GM12878 (cell line): ENCODE measurements around the gene PHKB. TPM values are rescaled to one million over a fixed set of nuclear protein-coding genes. Genes with fewer than 3 reads are reported as not detected.

ENCODE experiments used
- ATAC-seq: fragments of 200-7000 bp; cut with Tn5 transposase; 3 replicates; pipeline ENCODE4 v1.9.1; 2020; ENCODE audit warnings: mild to moderate bottlenecking, moderate library complexity
- BruUV-seq: library from RNA; stranded (reverse); fragments of 400-500 nt; replicated peaks from 2 replicates; lab custom pipeline; 2021; lab: Mats Ljungman, UMichigan
- CTCF ChIA-PET: fragments of 300-600 bp; sonication (Branson Sonifier 250); formaldehyde crosslinking; extraction: SDS; loops from one replicate; lab custom pipeline; 2021; ENCODE audit warnings: inconsistent platforms; lab: Yijun Ruan, JAX
- POLR2A ChIA-PET: fragments of 350-600 bp; formaldehyde crosslinking; extraction: SDS; loops from one replicate; lab custom pipeline; 2021; ENCODE audit warnings: inconsistent platforms; lab: Charles Lee
- RAD21 ChIA-PET: fragments of 300-600 bp; sonication (Branson Sonifier 250); formaldehyde crosslinking; loops from one replicate; lab custom pipeline; 2023; ENCODE audit warnings: antibody characterized with exemption; ENCODE audit not compliant: unreplicated experiment; lab: Charles Lee
- SMC1A ChIA-PET: fragments of 300-600 bp; sonication (Branson Sonifier 250); formaldehyde crosslinking; loops from one replicate; lab custom pipeline; 2023; ENCODE audit not compliant: unreplicated experiment, uncharacterized antibody; lab: Charles Lee
- DNase-seq: peaks from one replicate; pipeline ENCODE4 v3.0.0-alpha.2; 2011; ENCODE audit warnings: low read depth, low spot score
- FAIRE-seq: peaks from 3 replicates; lab custom pipeline; 2011; peaks lifted over from hg19 to GRCh38; lab: Jason Lieb, UNC
- H2AFZ ChIP-seq: 2 replicates; pipeline ENCODE4 v1.6.0; 2011; ENCODE audit warnings: low read depth, low read length, control low read depth; ENCODE audit not compliant: control insufficient read depth
- H3K27ac ChIP-seq: 2 replicates; pipeline ENCODE4 v1.5.1; 2011; ENCODE audit warnings: control low read depth; ENCODE audit not compliant: control insufficient read depth, insufficient read depth
- H3K27me3 ChIP-seq, 2 experiments: replicated peaks in 1 of 2; 2 replicates each; pipeline versions ENCODE4 v1.6.0 to v1.6.1; 2011; ENCODE audit warnings: low read length in 1 of 2; ENCODE audit not compliant: control insufficient read depth in 2 of 2, insufficient read depth in 2 of 2
- H3K36me3 ChIP-seq, 2 experiments: 2 replicates each; pipeline ENCODE4 v1.5.1; 2011; ENCODE audit warnings: low read length in 1 of 2; ENCODE audit not compliant: control insufficient read depth in 2 of 2, insufficient read depth in 2 of 2
- H3K4me1 ChIP-seq: 2 replicates; pipeline ENCODE4 v1.6.1; 2011; ENCODE audit warnings: mild to moderate bottlenecking, low read length, moderate library complexity, mixed read lengths; ENCODE audit not compliant: control insufficient read depth, insufficient read depth
- H3K4me2 ChIP-seq: 2 replicates; pipeline ENCODE4 v1.6.0; 2011; ENCODE audit warnings: control low read depth; ENCODE audit not compliant: control insufficient read depth, insufficient read depth
- H3K4me3 ChIP-seq: fragments of 200-600 bp; sonication (generic); 2 replicates; pipeline ENCODE4 v1.5.1; 2016
- H3K79me2 ChIP-seq: 2 replicates; pipeline ENCODE4 v1.6.0; 2011; ENCODE audit warnings: low read length; ENCODE audit not compliant: control insufficient read depth, insufficient read depth
- H3K9ac ChIP-seq: 2 replicates; pipeline ENCODE4 v1.8.0; 2011; ENCODE audit warnings: low read length, control low read depth, mixed read lengths; ENCODE audit not compliant: control insufficient read depth, insufficient read depth
- H3K9me3 ChIP-seq: replicated peaks from 3 replicates; pipeline ENCODE4 v1.5.1; 2011; ENCODE audit warnings: mild to moderate bottlenecking, low read length; ENCODE audit not compliant: control insufficient read depth, insufficient read depth
- H4K20me1 ChIP-seq: 2 replicates; pipeline ENCODE4 v1.6.0; 2011; ENCODE audit not compliant: control insufficient read depth, insufficient read depth
- ATF3 ChIP-seq: IDR thresholded peaks from 2 replicates; pipeline ENCODE4 v1.6.1; 2011; ENCODE audit warnings: low read depth, mild to moderate bottlenecking, low read length, moderate library complexity, borderline replicate concordance; ENCODE audit errors: extremely low read depth
- CREB1 ChIP-seq: IDR thresholded peaks from 2 replicates; pipeline ENCODE4 v1.6.1; 2012; ENCODE audit warnings: low read depth, mild to moderate bottlenecking, inconsistent platforms
- IRF4 ChIP-seq: IDR thresholded peaks from 2 replicates; pipeline ENCODE4 v1.6.1; 2011; ENCODE audit warnings: low read depth, low read length
- IRF5 ChIP-seq: fragments of 450-650 bp; IDR thresholded peaks from 2 replicates; pipeline ENCODE4 v1.6.1; 2017; ENCODE audit warnings: borderline replicate concordance
- KLF5 ChIP-seq: fragments of 450-650 bp; IDR thresholded peaks from 2 replicates; pipeline ENCODE4 v1.6.1; 2014; ENCODE audit warnings: mild to moderate bottlenecking; ENCODE audit not compliant: partially characterized antibody
- LARP7 ChIP-seq: fragments of 450-650 bp; IDR thresholded peaks from 2 replicates; pipeline ENCODE4 v1.6.1; 2017; ENCODE audit warnings: mild to moderate bottlenecking
- NFYB ChIP-seq: IDR thresholded peaks from 2 replicates; pipeline ENCODE4 v1.6.1; 2011; ENCODE audit warnings: low read depth, mild to moderate bottlenecking, low read length, improper control_type of control experiment, moderate library complexity; ENCODE audit not compliant: insufficient read depth
- RAD21 ChIP-seq: IDR thresholded peaks from 2 replicates; pipeline ENCODE4 v1.6.1; 2011; ENCODE audit warnings: mild to moderate bottlenecking, low read depth, low read length, moderate library complexity; ENCODE audit not compliant: insufficient read depth
- TARDBP ChIP-seq: IDR thresholded peaks from 2 replicates; pipeline ENCODE4 v1.6.1; 2016; ENCODE audit warnings: borderline replicate concordance
- TCF7 ChIP-seq: IDR thresholded peaks from 2 replicates; pipeline ENCODE4 v1.6.1; 2014; ENCODE audit warnings: antibody characterized with exemption, borderline replicate concordance
- YBX1 ChIP-seq: fragments of 450-650 bp; IDR thresholded peaks from 2 replicates; pipeline ENCODE4 v1.6.1; 2016; ENCODE audit warnings: antibody characterized with exemption
- WGBS: methylation state at CpG from one replicate; pipeline ENCODE4 v1.1.6; 2016; ENCODE audit warnings: low lambda C conversion rate; ENCODE audit not compliant: insufficient replicate concordance, insufficient coverage; ENCODE audit errors: missing lambda C conversion rate; 5-methylcytosine and 5-hydroxymethylcytosine counted together
- in situ Hi-C: fragments of 300-500 bp; cut with MboI; formaldehyde crosslinking; loops from 9 replicates; pipeline ENCODE4 v1.14.3; 2018; ENCODE audit warnings: mixed read lengths
- intact Hi-C: fragments of 100-400 bp; cut with micrococcal nuclease; formaldehyde crosslinking; loops from one replicate; pipeline ENCODE4 v1.14.2; 2022; ENCODE audit not compliant: unreplicated experiment
- polyA plus RNA-seq, 11 experiments: library from polyadenylated mRNA; depleted of rRNA in 4 of 11; unstranded in 6 of 11; stranded (reverse) in 5 of 11; fragments of >200 nt; fragmentation: Nextera tagmentation in 4 of 11; fragmentation: Illumina TruSeq in 1 of 11; extraction: Ambion mirVana in 4 of 11; extraction: Trizol in 1 of 11; gene quantifications; 1 replicate in 1 of 11; 2 replicates in 10 of 11; pipeline versions ENCODE4 v1.2.1 to v1.2.3, GENCODE V29; 2011 to 2016; ENCODE audit warnings: inconsistent platforms in 2 of 11, missing spikeins in 2 of 11, low read depth in 1 of 11
- total RNA-seq, 4 experiments: library from RNA; depleted of rRNA in 3 of 4; stranded (reverse); fragments of >200 nt in 3 of 4; fragmentation: Illumina TruSeq in 1 of 4; extraction: Trizol in 1 of 4; gene quantifications; 2 replicates each; pipeline versions ENCODE4 v1.2.1 to v1.2.3, GENCODE V29; 2013 to 2021

The PHKB gene
- total and polyA plus RNA-seq, 10 of the 15 experiments (the other 5 are each of a cell fraction or from before 2014, with no cell fraction given) = 14.2 to 65.6 (median 37.0) TPM

- no peak for TF ChIP-seq IRF4
- no peak for TF ChIP-seq TARDBP
- no peak for TF ChIP-seq KLF5
- no peak for TF ChIP-seq NFYB
- no peak for TF ChIP-seq CREB1
- no peak for TF ChIP-seq TCF7
- TF ChIP-seq RAD21 = no peak
- TF ChIP-seq YBX1 = no peak
- no peak for TF ChIP-seq LARP7
- TF ChIP-seq ATF3 = no peak
- no peak for TF ChIP-seq IRF5
- Histone ChIP-seq H4K20me1 (no peaks in the 10 kb centered on the region), H3K36me3 (peaks cover 4 to 6% of the 10 kb centered on the region in 2 experiments; a peak in 3 of 4 replicates), H3K4me1 (no peaks in the 10 kb centered on the region), H3K27me3 (no peaks in the 10 kb centered on the region), H2AFZ (no peak overlapping the region), H3K9me3 (no peaks in the 10 kb centered on the region), H3K9ac (no peak overlapping the region), H3K79me2 (no peaks in the 10 kb centered on the region), H3K4me3 (no peak overlapping the region), H3K27ac (no peak overlapping the region), H3K4me2 (no peak overlapping the region)
- no peak for FAIRE-seq
- intact Hi-C loops = no loop called here
- ChIA-PET RAD21 (interaction anchor here (0.6 kb wide), 1 partner anchor 776 kb away, joined by 3 read pairs; no protein-coding TSS in a partner anchor), SMC1A (interaction anchor here (0.6 to 2.8 kb wide), 2 partner anchors 13 to 40 kb away, joined by 3 to 11 read pairs; no protein-coding TSS in a partner anchor), POLR2A (no interaction called here), CTCF (no interaction called here)
- no peak for DNase-seq
- 98% methylated on average over 13 of the region's 13 CpGs for WGBS
- in situ Hi-C loops = no loop called here
- ATAC-seq = no peak
- BruUV-seq = no TSS peak
Observed at GRCh38 chr16:47636501-47637099, 175.5 kb downstream of the PHKB start.
